ENCODE results near the gene IAPP. TPM values are rescaled to one million over a fixed set of nuclear protein-coding genes. Genes with fewer than 3 reads are reported as not detected.
A peak's percentile ranks its signal among the peaks of the same experiment; 100 is the strongest.

The IAPP gene
- total RNA-seq, 1 donor from 2014 or later, result 0.92 TPM

DNA sequence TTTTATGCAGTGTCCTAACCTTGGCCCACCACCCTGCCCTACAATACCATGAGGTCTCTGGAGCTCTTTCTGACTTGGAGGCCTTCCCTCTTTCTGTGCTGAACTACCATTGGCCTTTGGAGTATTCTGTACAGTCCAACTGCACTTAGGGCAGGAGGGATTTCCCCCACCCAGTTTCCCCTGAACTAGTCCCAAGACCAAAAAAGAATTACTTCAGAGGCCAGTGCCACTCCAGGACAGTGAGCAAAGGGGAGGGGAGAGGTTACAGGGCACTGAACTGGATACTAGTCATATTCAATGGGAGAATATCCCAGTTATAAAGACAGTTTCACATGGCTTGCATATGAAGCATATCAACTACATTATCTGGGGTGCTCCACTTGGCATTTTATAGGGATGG is 44.1 kb upstream of the IAPP start:
- TF ChIP-seq EZH2phosphoT487 (IDR thresholded peaks at IDR 0.05) (no peak), EZH2 (IDR thresholded peaks at IDR 0.05) (no peak)
- TF ChIP-seq, protein P1, sequence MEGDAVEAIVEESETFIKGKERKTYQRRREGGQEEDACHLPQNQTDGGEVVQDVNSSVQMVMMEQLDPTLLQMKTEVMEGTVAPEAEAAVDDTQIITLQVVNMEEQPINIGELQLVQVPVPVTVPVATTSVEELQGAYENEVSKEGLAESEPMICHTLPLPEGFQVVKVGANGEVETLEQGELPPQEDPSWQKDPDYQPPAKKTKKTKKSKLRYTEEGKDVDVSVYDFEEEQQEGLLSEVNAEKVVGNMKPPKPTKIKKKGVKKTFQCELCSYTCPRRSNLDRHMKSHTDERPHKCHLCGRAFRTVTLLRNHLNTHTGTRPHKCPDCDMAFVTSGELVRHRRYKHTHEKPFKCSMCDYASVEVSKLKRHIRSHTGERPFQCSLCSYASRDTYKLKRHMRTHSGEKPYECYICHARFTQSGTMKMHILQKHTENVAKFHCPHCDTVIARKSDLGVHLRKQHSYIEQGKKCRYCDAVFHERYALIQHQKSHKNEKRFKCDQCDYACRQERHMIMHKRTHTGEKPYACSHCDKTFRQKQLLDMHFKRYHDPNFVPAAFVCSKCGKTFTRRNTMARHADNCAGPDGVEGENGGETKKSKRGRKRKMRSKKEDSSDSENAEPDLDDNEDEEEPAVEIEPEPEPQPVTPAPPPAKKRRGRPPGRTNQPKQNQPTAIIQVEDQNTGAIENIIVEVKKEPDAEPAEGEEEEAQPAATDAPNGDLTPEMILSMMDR (IDR thresholded peaks at IDR 0.05), result no peak
- Histone ChIP-seq H3K27ac (no peak overlapping the region), H3K79me2 (ENCODE audit: low read depth) (no peaks in the 10 kb centered on the region), H3K36me3 (peaks cover 14% of the 10 kb centered on the region), H3K4me3 (no peak overlapping the region), H3K4me2 (no peak overlapping the region), H2AFZ (replicated peaks) (no peak overlapping the region), H3K9me3 (ENCODE audit: low read depth) (peaks cover 26% of the 10 kb centered on the region), H4K20me1 (ENCODE audit: low read depth) (no peaks in the 10 kb centered on the region), H3K9ac (no peak overlapping the region), H3K27me3 (no peaks in the 10 kb centered on the region), H3F3A (ENCODE audit: low read depth) (no peaks in the 10 kb centered on the region), H3K4me1 (peaks cover 15% of the 10 kb centered on the region)
- Mint-ChIP-seq H3K27ac (no peak overlapping the region), H3K4me3 (no peak overlapping the region), H3K4me1 (no peaks in the 10 kb centered on the region), H3K9me3 (peaks cover 37% of the 10 kb centered on the region), H3K36me3 (peaks cover 2% of the 10 kb centered on the region), H3K27me3 (ENCODE audit: insufficient read depth, low read depth) (no peaks in the 10 kb centered on the region)
- no peak for DNase-seq (ENCODE audit: low spot score)

DNA sequence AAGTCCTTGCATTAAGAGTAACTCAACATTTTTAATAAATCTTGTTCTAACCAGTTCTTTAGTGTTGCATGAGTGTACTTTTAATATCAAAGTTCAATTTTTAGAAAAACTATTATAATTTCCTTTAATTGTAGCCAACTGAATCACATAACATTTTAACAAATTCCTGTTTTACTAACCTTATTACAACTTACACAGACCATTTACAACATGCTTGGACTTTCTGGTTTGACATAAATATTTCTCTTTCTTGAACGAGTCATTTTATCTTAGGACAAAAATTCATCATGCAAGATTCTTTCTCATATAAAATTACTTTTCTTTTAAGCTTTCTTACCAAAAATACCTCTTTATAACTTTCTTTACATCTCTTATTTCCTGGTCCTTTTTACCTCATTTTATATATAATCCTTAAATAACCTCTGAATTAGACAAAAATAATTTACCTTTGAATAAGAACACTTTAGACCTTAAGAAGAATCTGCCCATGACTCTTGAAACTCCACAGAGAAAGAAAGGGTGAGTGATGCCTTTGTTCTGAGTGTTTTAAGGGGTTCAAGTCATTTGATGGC is 41.9 kb upstream of the IAPP start:
- Histone ChIP-seq H3K9me3 (ENCODE audit: low read depth) (peaks cover 26% of the 10 kb centered on the region), H3F3A (ENCODE audit: low read depth) (no peaks in the 10 kb centered on the region), H3K4me2 (no peak overlapping the region), H2AFZ (replicated peaks) (no peak overlapping the region), H3K79me2 (ENCODE audit: low read depth) (no peaks in the 10 kb centered on the region), H3K27me3 (no peaks in the 10 kb centered on the region), H4K20me1 (ENCODE audit: low read depth) (no peaks in the 10 kb centered on the region), H3K4me1 (no peaks in the 10 kb centered on the region), H3K9ac (no peak overlapping the region), H3K27ac (no peak overlapping the region), H3K4me3 (no peak overlapping the region), H3K36me3 (peaks cover 14% of the 10 kb centered on the region)
- peak; percentile 52 for DNase-seq (ENCODE audit: low spot score)
- H3K27ac Mint-ChIP-seq, result no peak overlapping the region
- H3K36me3 Mint-ChIP-seq, result peaks cover 2% of the 10 kb centered on the region
- peaks cover 35% of the 10 kb centered on the region for H3K9me3 Mint-ChIP-seq
- no peak for TF ChIP-seq EZH2 (IDR thresholded peaks at IDR 0.05)
- H3K4me1 Mint-ChIP-seq, result no peaks in the 10 kb centered on the region
- H3K4me3 Mint-ChIP-seq, result no peak overlapping the region
- H3K27me3 Mint-ChIP-seq (ENCODE audit: insufficient read depth, low read depth), result no peaks in the 10 kb centered on the region

DNA sequence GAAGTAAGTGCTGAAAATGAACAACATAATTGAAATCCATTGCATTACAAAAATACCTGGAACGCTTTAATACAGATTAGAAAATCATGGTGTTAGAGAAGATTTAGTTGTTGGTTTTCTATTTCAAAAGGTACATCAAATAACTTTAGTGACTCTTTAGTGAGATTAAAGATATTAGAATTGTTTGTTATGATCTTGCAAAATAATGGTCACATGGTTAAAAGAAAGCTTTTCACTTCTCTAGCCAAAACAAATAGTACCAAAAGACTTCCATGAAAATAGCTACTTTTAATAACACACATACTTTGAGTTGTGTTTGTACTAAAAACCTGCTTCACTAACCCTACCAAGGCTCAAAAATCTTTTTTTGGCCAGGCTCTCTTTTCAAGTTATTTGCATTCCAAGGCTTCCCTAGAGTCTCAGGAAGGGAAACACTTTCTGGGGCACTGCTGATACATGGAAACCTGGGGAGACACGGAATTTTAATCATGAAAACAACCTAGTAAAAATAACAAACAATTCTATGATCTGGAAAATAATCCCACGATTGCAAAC is 37.9 kb upstream of the IAPP start, which contains the start of gene SLCO1A2:
TSS of gene SLCO1A2 (minus strand) at position 147 of the 555 bp plus-strand sequence. CDS start 270 bp downstream, outside the sequence.
- H3K4me3 ChIP-seq, result no peak within 1 kb of the TSS
- H4K20me1 ChIP-seq (ENCODE audit: low read depth), result no peaks in the 10 kb centered on the region
- H3K27ac ChIP-seq, result no peak within 1 kb of the TSS
- H3K27ac Mint-ChIP-seq, result no peak within 1 kb of the TSS
- H3K9ac ChIP-seq, result no peak within 1 kb of the TSS
- TF ChIP-seq EZH2phosphoT487 (IDR thresholded peaks at IDR 0.05) (no peak), EZH2 (IDR thresholded peaks at IDR 0.05) (no peak)
- TF ChIP-seq, protein P1 (IDR thresholded peaks at IDR 0.05), result no peak
- no peak for DNase-seq (ENCODE audit: low spot score)
- peaks cover 2% of the 10 kb centered on the region for H3K36me3 Mint-ChIP-seq
- no peaks in the 10 kb centered on the region for H3K4me1 Mint-ChIP-seq
- H3K4me2 ChIP-seq, result no peak within 1 kb of the TSS
- no peaks in the 10 kb centered on the region for H3K27me3 Mint-ChIP-seq (ENCODE audit: insufficient read depth, low read depth)
- peaks cover 18% of the 10 kb centered on the region for H3K9me3 Mint-ChIP-seq
- H3F3A ChIP-seq (ENCODE audit: low read depth), result no peaks in the 10 kb centered on the region
- H3K36me3 ChIP-seq, result peaks cover 7% of the 10 kb centered on the region
- H3K4me3 Mint-ChIP-seq, result no peak within 1 kb of the TSS
- peaks cover 23% of the 10 kb centered on the region for H3K9me3 ChIP-seq (ENCODE audit: low read depth)
- H3K79me2 ChIP-seq (ENCODE audit: low read depth), result no peaks in the 10 kb centered on the region
- H3K4me1 ChIP-seq, result no peaks in the 10 kb centered on the region
- no peak within 1 kb of the TSS for H2AFZ ChIP-seq (replicated peaks)
- H3K27me3 ChIP-seq, result no peaks in the 10 kb centered on the region

DNA sequence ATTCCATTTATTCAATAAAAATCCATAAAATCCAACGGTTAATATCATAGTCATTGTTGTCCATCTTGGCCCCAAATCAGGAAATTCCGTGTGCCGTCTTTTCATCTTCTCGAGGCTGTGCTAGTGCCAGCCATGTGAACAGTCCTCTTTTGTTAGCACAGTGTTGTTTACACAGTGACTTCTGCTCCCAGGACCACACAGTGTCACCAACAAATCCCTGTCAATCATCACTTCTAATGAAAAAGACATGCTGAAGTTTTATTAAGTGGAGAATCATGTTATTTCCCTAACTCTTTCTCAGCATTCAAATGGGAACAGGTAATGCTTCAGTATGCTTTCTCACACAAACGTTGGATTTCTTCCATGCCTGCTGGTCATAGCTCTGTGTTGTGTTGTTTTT is 36.0 kb upstream of the IAPP start:
- H3K4me2 ChIP-seq, result no peak overlapping the region
- no peak for TF ChIP-seq EZH2 (IDR thresholded peaks at IDR 0.05)
- no peak for TF ChIP-seq EZH2phosphoT487 (IDR thresholded peaks at IDR 0.05)
- TF ChIP-seq, protein P1 (IDR thresholded peaks at IDR 0.05), result no peak
- no peak overlapping the region for H2AFZ ChIP-seq (replicated peaks)
- H3K4me1 ChIP-seq, result no peaks in the 10 kb centered on the region
- H3K4me1 Mint-ChIP-seq, result no peaks in the 10 kb centered on the region
- H3K36me3 Mint-ChIP-seq, result no peaks in the 10 kb centered on the region
- H3K9me3 ChIP-seq (ENCODE audit: low read depth), result peaks cover 5% of the 10 kb centered on the region
- peaks cover 7% of the 10 kb centered on the region for H3K9me3 Mint-ChIP-seq
- no peak overlapping the region for H3K27ac Mint-ChIP-seq
- H3K27me3 Mint-ChIP-seq (ENCODE audit: insufficient read depth, low read depth), result no peaks in the 10 kb centered on the region
- no peaks in the 10 kb centered on the region for H3K36me3 ChIP-seq
- H3K27ac ChIP-seq, result no peak overlapping the region
- no peaks in the 10 kb centered on the region for H4K20me1 ChIP-seq (ENCODE audit: low read depth)
- no peak for DNase-seq (ENCODE audit: low spot score)
- no peaks in the 10 kb centered on the region for H3K79me2 ChIP-seq (ENCODE audit: low read depth)
- no peak overlapping the region for H3K4me3 Mint-ChIP-seq
- H3K9ac ChIP-seq, result no peak overlapping the region
- H3K4me3 ChIP-seq, result no peak overlapping the region
- H3F3A ChIP-seq (ENCODE audit: low read depth), result no peaks in the 10 kb centered on the region
- no peaks in the 10 kb centered on the region for H3K27me3 ChIP-seq

All from neural progenitor cell (in vitro differentiated cells).